Kidney (tissue), 2 donors: ENCODE data around the gene PHF8. TPM values are rescaled to one million over a fixed set of nuclear protein-coding genes. Genes with fewer than 3 reads are reported as not detected.

ENCODE experiments used
- polyA plus RNA-seq: library from polyadenylated mRNA; stranded (reverse); fragments of 350-450 nt; fragmentation: Illumina TruSeq; extraction: RNeasy Lipid Tissue Mini Kit (QIAGEN cat#74804); gene quantifications from one replicate; pipeline ENCODE4 v1.2.3, GENCODE V29; 2014; ENCODE audit warnings: low read depth, low replicate concordance; ENCODE audit not compliant: insufficient read depth
- total RNA-seq: library from RNA; stranded (reverse); fragmentation: NEBNext Ultra II Directional; extraction: Animal tissue kit (Norgen Biotek cat#: 25700); gene quantifications from one replicate; pipeline ENCODE4 v1.2.1, GENCODE V29; 2021
- donor health status: DM: yes; HTN: yes; CAD: no.

The PHF8 gene
- total and polyA plus RNA-seq, 2 donors from 2014 or later, result 5.0 to 34.1 TPM

Other genes with a start within 250 kb of the PHF8 start
- gene FAM120C, start 138.8 kb upstream of the PHF8 start, total RNA-seq, result 16.4 TPM
- 4.2 TPM for gene FAM120C, start 138.8 kb upstream of the PHF8 start, polyA plus RNA-seq